Peyer's patch (tissue), 4 donors: ENCODE data around the gene CEBPZOS.

ENCODE experiments used
- CTCF ChIP-seq, 6 experiments: fragments of 450-650 bp in 4 of 6; fragments of 200-600 bp in 2 of 6; sonication (generic) in 1 of 6; IDR thresholded peaks; one replicate each; pipeline ENCODE4 v1.5.1; 2017 to 2019; ENCODE audit warnings: antibody characterized with exemption in 6 of 6, mild to moderate bottlenecking in 3 of 6, moderate library complexity in 1 of 6
- POLR2A ChIP-seq, 2 donors: fragments of 450-650 bp; IDR thresholded peaks; one replicate each; pipeline ENCODE4 v1.5.1; 2017; ENCODE audit warnings: antibody characterized with exemption in 2 of 2, mild to moderate bottlenecking in 2 of 2, moderate library complexity in 2 of 2

GRCh38 chr2:37230581-37230980 is 34.3 kb downstream of the CEBPZOS start:
- TF ChIP-seq POLR2A (IDR thresholded peaks at IDR 0.05) (no peak), CTCF (IDR thresholded peaks at IDR 0.05) (no peak)
